ENCODE data around the gene STRN4.
A peak's percentile ranks its signal among the peaks of the same experiment; 100 is the strongest.

Gene STRN4

GRCh38 chr19:46715975-46716671 lies 30.1 kb downstream of the STRN4 start:
- Histone ChIP-seq H3K36me3 (replicated peaks; ENCODE audit: insufficient read depth, low read length) (0 out of 2 replicates have a peak, but pooled peaks cover under 1% of the 10 kb centered on the region), H3K27me3 (replicated peaks; ENCODE audit: insufficient read depth, low read length) (no peaks in the 10 kb centered on the region), H3K4me3 (ENCODE audit: low read length) (peak overlapping the region; percentile 98), H3K9ac (ENCODE audit: low read length) (peak overlapping the region; percentile 96), H3K9me3 (replicated peaks; ENCODE audit: insufficient read depth, low read length) (no peaks in the 10 kb centered on the region), H3K9me2 (replicated peaks; ENCODE audit: insufficient read depth, low read length) (no peaks in the 10 kb centered on the region), H3K4me1 (ENCODE audit: low read length) (peaks cover 12% of the 10 kb centered on the region), H2AFZ (ENCODE audit: low read length) (no peak overlapping the region), H3F3A (ENCODE audit: insufficient read depth, low read length) (peaks cover 49% of the 10 kb centered on the region), H3K27ac (ENCODE audit: low read length) (peak overlapping the region; percentile 92), H3K79me2 (ENCODE audit: low read length) (peaks cover 63% of the 10 kb centered on the region), H3K4me2 (ENCODE audit: low read depth, low read length) (peak overlapping the region; percentile 94), H4K20me1 (ENCODE audit: insufficient read depth, low read length) (no peaks in the 10 kb centered on the region)
- no peak for DNase-seq
- TF ChIP-seq, protein P1, sequence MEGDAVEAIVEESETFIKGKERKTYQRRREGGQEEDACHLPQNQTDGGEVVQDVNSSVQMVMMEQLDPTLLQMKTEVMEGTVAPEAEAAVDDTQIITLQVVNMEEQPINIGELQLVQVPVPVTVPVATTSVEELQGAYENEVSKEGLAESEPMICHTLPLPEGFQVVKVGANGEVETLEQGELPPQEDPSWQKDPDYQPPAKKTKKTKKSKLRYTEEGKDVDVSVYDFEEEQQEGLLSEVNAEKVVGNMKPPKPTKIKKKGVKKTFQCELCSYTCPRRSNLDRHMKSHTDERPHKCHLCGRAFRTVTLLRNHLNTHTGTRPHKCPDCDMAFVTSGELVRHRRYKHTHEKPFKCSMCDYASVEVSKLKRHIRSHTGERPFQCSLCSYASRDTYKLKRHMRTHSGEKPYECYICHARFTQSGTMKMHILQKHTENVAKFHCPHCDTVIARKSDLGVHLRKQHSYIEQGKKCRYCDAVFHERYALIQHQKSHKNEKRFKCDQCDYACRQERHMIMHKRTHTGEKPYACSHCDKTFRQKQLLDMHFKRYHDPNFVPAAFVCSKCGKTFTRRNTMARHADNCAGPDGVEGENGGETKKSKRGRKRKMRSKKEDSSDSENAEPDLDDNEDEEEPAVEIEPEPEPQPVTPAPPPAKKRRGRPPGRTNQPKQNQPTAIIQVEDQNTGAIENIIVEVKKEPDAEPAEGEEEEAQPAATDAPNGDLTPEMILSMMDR (IDR thresholded peaks at IDR 0.05; ENCODE audit: low read length) = no peak
- TF ChIP-seq EZH2 (optimal IDR thresholded peaks at IDR 0.05; ENCODE audit: low read depth, low read length) (no peak), EZH2phosphoT487 (IDR thresholded peaks at IDR 0.05; ENCODE audit: low read length) (no peak)

- Histone ChIP-seq H3K27me3 (replicated peaks; ENCODE audit: insufficient read depth, low read length) (no peaks in the 10 kb centered on the region), H3K4me1 (ENCODE audit: low read length) (peaks cover 12% of the 10 kb centered on the region), H3K27ac (ENCODE audit: low read length) (peak overlapping the region; percentile 92), H3K9me2 (replicated peaks; ENCODE audit: insufficient read depth, low read length) (no peaks in the 10 kb centered on the region), H3K9me3 (replicated peaks; ENCODE audit: insufficient read depth, low read length) (no peaks in the 10 kb centered on the region), H3K4me2 (ENCODE audit: low read depth, low read length) (peak overlapping the region; percentile 94), H2AFZ (ENCODE audit: low read length) (no peak overlapping the region), H3F3A (ENCODE audit: insufficient read depth, low read length) (peaks cover 51% of the 10 kb centered on the region), H3K9ac (ENCODE audit: low read length) (peak overlapping the region; percentile 96), H3K36me3 (replicated peaks; ENCODE audit: insufficient read depth, low read length) (0 out of 2 replicates have a peak, but pooled peaks cover 3% of the 10 kb centered on the region), H4K20me1 (ENCODE audit: insufficient read depth, low read length) (no peaks in the 10 kb centered on the region), H3K4me3 (ENCODE audit: low read length) (peak overlapping the region; percentile 98), H3K79me2 (ENCODE audit: low read length) (peaks cover 68% of the 10 kb centered on the region)
- TF ChIP-seq EZH2 (optimal IDR thresholded peaks at IDR 0.05; ENCODE audit: low read depth, low read length) = no peak
- TF ChIP-seq, protein P1 (IDR thresholded peaks at IDR 0.05; ENCODE audit: low read length) = no peak
- TF ChIP-seq EZH2phosphoT487 (IDR thresholded peaks at IDR 0.05; ENCODE audit: low read length) = no peak
- peak; percentile 24 for DNase-seq
Measured at GRCh38 chr19:46715620-46715974, 30.7 kb downstream of the STRN4 start.

DNA sequence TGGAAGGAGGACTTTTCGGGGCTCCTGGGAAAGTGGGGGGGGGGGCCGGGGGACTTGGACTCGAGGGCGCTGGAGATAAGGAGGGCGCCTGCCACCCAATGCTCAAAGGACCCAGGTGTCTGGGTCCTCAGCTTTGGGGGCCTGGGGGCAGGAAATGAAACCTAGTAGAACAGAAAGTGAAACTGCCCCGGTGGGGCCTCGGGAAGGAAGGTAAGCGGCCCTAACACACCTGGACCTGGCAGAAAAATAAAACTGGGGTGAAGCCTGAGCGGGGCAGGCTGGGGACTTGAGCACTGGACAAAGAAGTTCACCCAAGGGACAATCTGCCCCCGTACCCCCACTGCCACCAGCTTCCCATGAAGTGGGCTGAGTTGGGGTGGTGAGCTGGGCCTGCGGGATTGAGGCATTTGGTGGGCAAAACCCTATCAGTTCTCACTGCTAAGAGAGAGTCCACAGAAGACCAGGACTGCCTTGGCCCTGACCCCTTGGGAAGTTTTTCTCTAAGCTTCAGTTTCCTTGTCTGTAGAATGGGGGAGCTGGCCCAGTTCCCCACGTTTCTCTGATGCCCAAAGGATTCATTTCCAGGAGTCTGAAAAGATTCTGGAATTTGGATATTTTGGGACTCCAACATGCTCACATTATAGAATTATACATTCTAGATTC lies 31.7 kb downstream of the STRN4 start:
- H3K4me2 ChIP-seq (ENCODE audit: low read depth, low read length) = peak overlapping the region; percentile 94
- no peaks in the 10 kb centered on the region for H3K27me3 ChIP-seq (replicated peaks; ENCODE audit: insufficient read depth, low read length)
- H3K4me3 ChIP-seq (ENCODE audit: low read length) = peak overlapping the region; percentile 98
- H3F3A ChIP-seq (ENCODE audit: insufficient read depth, low read length) = peaks cover 51% of the 10 kb centered on the region
- 0 out of 2 replicates have a peak, but pooled peaks cover 3% of the 10 kb centered on the region for H3K36me3 ChIP-seq (replicated peaks; ENCODE audit: insufficient read depth, low read length)
- DNase-seq = peak; percentile 95
- peaks cover 75% of the 10 kb centered on the region for H3K79me2 ChIP-seq (ENCODE audit: low read length)
- peaks cover 12% of the 10 kb centered on the region for H3K4me1 ChIP-seq (ENCODE audit: low read length)
- peak overlapping the region; percentile 92 for H3K27ac ChIP-seq (ENCODE audit: low read length)
- no peaks in the 10 kb centered on the region for H3K9me2 ChIP-seq (replicated peaks; ENCODE audit: insufficient read depth, low read length)
- no peak overlapping the region for H2AFZ ChIP-seq (ENCODE audit: low read length)
- H3K9ac ChIP-seq (ENCODE audit: low read length) = peak overlapping the region; percentile 96
- H3K9me3 ChIP-seq (replicated peaks; ENCODE audit: insufficient read depth, low read length) = no peaks in the 10 kb centered on the region
- no peaks in the 10 kb centered on the region for H4K20me1 ChIP-seq (ENCODE audit: insufficient read depth, low read length)
- TF ChIP-seq EZH2 (optimal IDR thresholded peaks at IDR 0.05; ENCODE audit: low read depth, low read length) = no peak
- TF ChIP-seq, protein P1 (IDR thresholded peaks at IDR 0.05; ENCODE audit: low read length) = no peak
- no peak for TF ChIP-seq EZH2phosphoT487 (IDR thresholded peaks at IDR 0.05; ENCODE audit: low read length)

Data from MM.1S (cell line).